OCI-LY1 (cell line): ENCODE results near the gene SNX8.

Experiments
- H2AFZ ChIP-seq: fragments of 200-600 bp; sonication (generic), shearing (Covaris generic); 2 replicates; pipeline ENCODE4 v1.6.0; 2014; ENCODE audit warnings: antibody characterized with exemption, mild to moderate bottlenecking, low read length
- H3F3A ChIP-seq: fragments of 200-600 bp; sonication (generic), shearing (Covaris generic); 2 replicates; pipeline ENCODE4 v1.6.0; 2014; ENCODE audit warnings: mild to moderate bottlenecking, antibody characterized with exemption, low read length, moderate library complexity; ENCODE audit not compliant: insufficient read depth
- H3K27ac ChIP-seq: fragments of 200-600 bp; sonication (generic); 2 replicates; pipeline ENCODE4 v1.5.1; 2014; ENCODE audit warnings: low read length, mixed run types, mild to moderate bottlenecking, low read depth; ENCODE audit not compliant: poor library complexity, severe bottlenecking
- H3K27me3 ChIP-seq: fragments of 200-600 bp; sonication (generic); 2 replicates; pipeline ENCODE4 v1.6.0; 2014; ENCODE audit warnings: antibody characterized with exemption, mild to moderate bottlenecking, low read length, moderate library complexity; ENCODE audit not compliant: insufficient read depth
- H3K36me3 ChIP-seq: fragments of 200-600 bp; sonication (generic); 2 replicates; pipeline ENCODE4 v1.6.1; 2014; ENCODE audit warnings: mild to moderate bottlenecking, antibody characterized with exemption, low read length, moderate library complexity, mixed read lengths; ENCODE audit not compliant: insufficient read depth
- H3K4me1 ChIP-seq: fragments of 200-600 bp; sonication (generic); 2 replicates; pipeline ENCODE4 v1.5.1; 2014; ENCODE audit warnings: mild to moderate bottlenecking, low read length, moderate library complexity; ENCODE audit not compliant: insufficient read depth, severe bottlenecking
- H3K4me2 ChIP-seq: fragments of 200-600 bp; sonication (generic), shearing (Covaris generic); 2 replicates; pipeline ENCODE4 v1.6.1; 2014; ENCODE audit warnings: low read length
- H3K4me3 ChIP-seq: fragments of 200-600 bp; sonication (generic); 2 replicates; pipeline ENCODE4 v1.5.1; 2014; ENCODE audit warnings: low read length, low read depth, mild to moderate bottlenecking, mixed read lengths; ENCODE audit not compliant: poor library complexity, severe bottlenecking
- H3K79me2 ChIP-seq: fragments of 200-600 bp; shearing (Covaris generic); 2 replicates; pipeline ENCODE4 v1.6.1; 2016; ENCODE audit warnings: mixed run types, low read length, mixed read lengths; ENCODE audit not compliant: insufficient read depth
- H3K9ac ChIP-seq: fragments of 200-600 bp; sonication (generic), shearing (Covaris generic); 2 replicates; pipeline ENCODE4 v1.6.1; 2014; ENCODE audit warnings: mild to moderate bottlenecking, low read length, mixed read lengths
- H3K9me2 ChIP-seq: fragments of 200-600 bp; sonication (generic), shearing (Covaris generic); 2 replicates; pipeline ENCODE4 v1.6.1; 2014; ENCODE audit warnings: low read depth, mild to moderate bottlenecking, low read length, mixed read lengths
- H3K9me3 ChIP-seq: fragments of 200-600 bp; shearing (Covaris generic); 2 replicates; pipeline ENCODE4 v1.6.1; 2014; ENCODE audit warnings: low read length, mixed read lengths
- H4K20me1 ChIP-seq: fragments of 200-600 bp; sonication (generic), shearing (Covaris generic); 2 replicates; pipeline ENCODE4 v1.6.0; 2016; ENCODE audit warnings: mild to moderate bottlenecking, low read length; ENCODE audit not compliant: insufficient read depth
- EZH2 ChIP-seq: fragments of 200-600 bp; sonication (generic), shearing (Covaris generic); IDR thresholded peaks from 2 replicates; pipeline ENCODE4 v1.8.0; 2017; ENCODE audit warnings: borderline replicate concordance, mixed run types, mild to moderate bottlenecking, antibody characterized with exemption, low read length, moderate library complexity, mixed read lengths
- TF ChIP-seq, protein P1 (sequence below): fragments of 200-600 bp; sonication (generic), shearing (Covaris generic); IDR thresholded peaks from 2 replicates; pipeline ENCODE4 v1.5.1; 2017; ENCODE audit warnings: mild to moderate bottlenecking, antibody characterized with exemption, low read length, moderate library complexity, mixed read lengths

Gene SNX8

GRCh38 chr7:2202901-2203765 is 111.1 kb downstream of the SNX8 start:
- no peak overlapping the region for H3K4me3 ChIP-seq
- peaks cover 45% of the 10 kb centered on the region for H3K36me3 ChIP-seq
- H3K27me3 ChIP-seq = no peaks in the 10 kb centered on the region
- no peaks in the 10 kb centered on the region for H3K9me3 ChIP-seq
- no peak overlapping the region for H2AFZ ChIP-seq
- no peaks in the 10 kb centered on the region for H3K9me2 ChIP-seq
- H3K79me2 ChIP-seq = no peaks in the 10 kb centered on the region
- peaks cover 18% of the 10 kb centered on the region for H3K4me1 ChIP-seq
- H3K4me2 ChIP-seq = peak overlapping the region; percentile 32; the same call in 1 of the 2 replicates
- TF ChIP-seq, protein P1, sequence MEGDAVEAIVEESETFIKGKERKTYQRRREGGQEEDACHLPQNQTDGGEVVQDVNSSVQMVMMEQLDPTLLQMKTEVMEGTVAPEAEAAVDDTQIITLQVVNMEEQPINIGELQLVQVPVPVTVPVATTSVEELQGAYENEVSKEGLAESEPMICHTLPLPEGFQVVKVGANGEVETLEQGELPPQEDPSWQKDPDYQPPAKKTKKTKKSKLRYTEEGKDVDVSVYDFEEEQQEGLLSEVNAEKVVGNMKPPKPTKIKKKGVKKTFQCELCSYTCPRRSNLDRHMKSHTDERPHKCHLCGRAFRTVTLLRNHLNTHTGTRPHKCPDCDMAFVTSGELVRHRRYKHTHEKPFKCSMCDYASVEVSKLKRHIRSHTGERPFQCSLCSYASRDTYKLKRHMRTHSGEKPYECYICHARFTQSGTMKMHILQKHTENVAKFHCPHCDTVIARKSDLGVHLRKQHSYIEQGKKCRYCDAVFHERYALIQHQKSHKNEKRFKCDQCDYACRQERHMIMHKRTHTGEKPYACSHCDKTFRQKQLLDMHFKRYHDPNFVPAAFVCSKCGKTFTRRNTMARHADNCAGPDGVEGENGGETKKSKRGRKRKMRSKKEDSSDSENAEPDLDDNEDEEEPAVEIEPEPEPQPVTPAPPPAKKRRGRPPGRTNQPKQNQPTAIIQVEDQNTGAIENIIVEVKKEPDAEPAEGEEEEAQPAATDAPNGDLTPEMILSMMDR = no peak
- no peak for TF ChIP-seq EZH2
- peak overlapping the region; percentile 3 for H3K27ac ChIP-seq
- H3F3A ChIP-seq = no peaks in the 10 kb centered on the region
- no peaks in the 10 kb centered on the region for H4K20me1 ChIP-seq
- no peak overlapping the region; the same call in 1 of the 2 replicates for H3K9ac ChIP-seq

- Histone ChIP-seq H3K9ac (no peak overlapping the region), H3K4me3 (no peak overlapping the region), H4K20me1 (no peaks in the 10 kb centered on the region), H3K4me1 (peaks cover 18% of the 10 kb centered on the region), H3K36me3 (peaks cover 37% of the 10 kb centered on the region), H3K9me2 (no peaks in the 10 kb centered on the region), H3K27me3 (no peaks in the 10 kb centered on the region), H3K4me2 (no peak overlapping the region), H3K79me2 (no peaks in the 10 kb centered on the region), H3K9me3 (no peaks in the 10 kb centered on the region), H2AFZ (no peak overlapping the region), H3K27ac (no peak overlapping the region), H3F3A (no peaks in the 10 kb centered on the region)
- TF ChIP-seq EZH2 = no peak
- TF ChIP-seq, protein P1 = no peak
These were observed 111.9 kb downstream of the SNX8 start for GRCh38 chr7:2202361-2202761.
